Thymus (tissue), 11 donors: ENCODE results near the gene EPHX1. TPM values are rescaled to one million over a fixed set of nuclear protein-coding genes. Genes with fewer than 3 reads are reported as not detected.
"Not testable (repeated sequence)": the region's sequence is repeated elsewhere in the genome, so short reads cannot be mapped to it uniquely, and the experiment has no call there.

Experiments
- DNase-seq, 9 donors: peaks; one replicate each; pipeline ENCODE4 v3.0.0-alpha.2; 2013; ENCODE audit warnings: low spot score in 9 of 9, low read depth in 6 of 9, missing footprints in 1 of 9
- H3K27ac ChIP-seq, 2 donors: one replicate each; pipeline ENCODE4 v1.5.1; 2013; ENCODE audit warnings: control low read depth in 1 of 2, low read depth in 1 of 2, low read length in 1 of 2, mild to moderate bottlenecking in 1 of 2, moderate library complexity in 1 of 2
- H3K27me3 ChIP-seq, 2 donors: one replicate each; pipeline ENCODE4 v1.5.1; 2013; ENCODE audit warnings: low read length in 1 of 2; ENCODE audit not compliant: control insufficient read depth in 2 of 2, insufficient read depth in 1 of 2
- H3K36me3 ChIP-seq, 2 donors: one replicate each; pipeline ENCODE4 v1.5.1; 2013; ENCODE audit warnings: low read length in 1 of 2, mild to moderate bottlenecking in 1 of 2, moderate library complexity in 1 of 2; ENCODE audit not compliant: control insufficient read depth in 2 of 2, insufficient read depth in 2 of 2
- H3K4me1 ChIP-seq, 2 donors: one replicate each; pipeline ENCODE4 v1.5.1; 2013; ENCODE audit warnings: low read length in 2 of 2; ENCODE audit not compliant: control insufficient read depth in 2 of 2, insufficient read depth in 2 of 2
- H3K4me3 ChIP-seq, 2 donors: one replicate each; pipeline ENCODE4 v1.5.1; 2013; ENCODE audit warnings: low read length in 2 of 2, control low read depth in 1 of 2, mild to moderate bottlenecking in 1 of 2
- H3K9me3 ChIP-seq, 2 donors: one replicate each; pipeline ENCODE4 v1.5.1; 2013; ENCODE audit warnings: low read length in 1 of 2, mild to moderate bottlenecking in 1 of 2; ENCODE audit not compliant: control insufficient read depth in 2 of 2, insufficient read depth in 1 of 2
- WGBS: extraction: QIAGEN DNeasy Blood & Tissue Kit; methylation state at CpG from one replicate; pipeline ENCODE4 v1.1.7; 2013; 5-methylcytosine and 5-hydroxymethylcytosine counted together
- polyA plus RNA-seq: library from polyadenylated mRNA; stranded (reverse); fragments of 200-250 nt; gene quantifications from one replicate; pipeline ENCODE4 v1.2.3, GENCODE V29; 2013
- total RNA-seq: library from RNA; stranded (reverse); fragments of 120-200 nt; gene quantifications from one replicate; pipeline ENCODE4 v1.2.4, GENCODE V29; 2013
- donor health status: healthy.

The EPHX1 gene
- total and polyA plus RNA-seq, 2 donors: 9.3 to 13.3 TPM

GRCh38 chr1:225794954-225795353 is 15.0 kb upstream of the EPHX1 start:
- Histone ChIP-seq H3K27me3 (no peaks in the 10 kb centered on the region), H3K27ac (no peak overlapping the region), H3K9me3 (peaks cover 5 to 15% of the 10 kb centered on the region in 2 donors), H3K36me3 (peaks cover 23 to 43% of the 10 kb centered on the region in 2 donors), H3K4me3 (no peak overlapping the region), H3K4me1 (no peaks in the 10 kb centered on the region)
- DNase-seq: no peak
- WGBS: 97% methylated on average over 4 of the region's 4 CpGs

- DNase-seq, H3K4me1 ChIP-seq, H3K27me3 ChIP-seq, H3K27ac ChIP-seq, H3K4me3 ChIP-seq: not testable (repeated sequence)
- peaks cover 2 to 11% of the 10 kb centered on the region in 2 donors for H3K9me3 ChIP-seq
- 99% methylated on average over 18 of the region's 18 CpGs for WGBS
- peaks cover 16 to 34% of the 10 kb centered on the region in 2 donors for H3K36me3 ChIP-seq
These were observed 13.8 kb upstream of the EPHX1 start for GRCh38 chr1:225796097-225796496.

GRCh38 chr1:225801146-225801545 is 8.8 kb upstream of the EPHX1 start:
- 96% methylated on average over 7 of the region's 7 CpGs for WGBS
- H3K36me3 ChIP-seq, DNase-seq: not testable (repeated sequence)

GRCh38 chr1:225806249-225806648 is 3.7 kb upstream of the EPHX1 start:
- H3K9me3 ChIP-seq: no peaks in the 10 kb centered on the region
- H3K4me3 ChIP-seq: no peak overlapping the region
- DNase-seq: no peak
- H3K27ac ChIP-seq: no peak overlapping the region
- H3K4me1 ChIP-seq: peaks cover 0 to 13% of the 10 kb centered on the region in 2 donors
- no peaks in the 10 kb centered on the region for H3K36me3 ChIP-seq
- H3K27me3 ChIP-seq: peaks cover 0 to 25% of the 10 kb centered on the region in 2 donors
- 100% methylated on average over 1 of the region's 1 CpG for WGBS

More at GRCh38 chr1:225801146-225801545, 8.8 kb upstream of the EPHX1 start:
- H3K9me3 ChIP-seq, H3K27ac ChIP-seq, H3K4me3 ChIP-seq, H3K27me3 ChIP-seq, H3K4me1 ChIP-seq: not testable (repeated sequence)

DNA sequence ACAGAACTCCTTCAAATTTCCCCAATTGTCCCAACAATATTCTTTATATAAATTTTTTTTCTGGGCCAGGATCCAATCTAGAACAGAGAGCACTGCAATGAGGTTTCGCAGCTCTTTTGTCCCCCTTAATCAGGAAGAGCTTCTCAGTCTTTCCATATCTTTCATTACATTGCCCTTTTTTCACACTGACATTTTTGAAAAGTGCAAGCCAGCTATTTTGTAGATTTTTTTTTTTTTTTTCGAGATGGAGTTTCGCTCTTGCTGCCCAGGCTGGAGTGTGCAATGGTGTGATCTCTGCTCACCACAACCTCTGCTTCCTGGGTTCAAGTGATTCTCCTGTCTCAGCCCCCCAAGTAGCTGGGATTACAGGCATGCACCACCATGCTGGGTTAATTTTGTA is 3.2 kb upstream of the EPHX1 start:
- H3K27ac ChIP-seq: not testable (repeated sequence)

DNA sequence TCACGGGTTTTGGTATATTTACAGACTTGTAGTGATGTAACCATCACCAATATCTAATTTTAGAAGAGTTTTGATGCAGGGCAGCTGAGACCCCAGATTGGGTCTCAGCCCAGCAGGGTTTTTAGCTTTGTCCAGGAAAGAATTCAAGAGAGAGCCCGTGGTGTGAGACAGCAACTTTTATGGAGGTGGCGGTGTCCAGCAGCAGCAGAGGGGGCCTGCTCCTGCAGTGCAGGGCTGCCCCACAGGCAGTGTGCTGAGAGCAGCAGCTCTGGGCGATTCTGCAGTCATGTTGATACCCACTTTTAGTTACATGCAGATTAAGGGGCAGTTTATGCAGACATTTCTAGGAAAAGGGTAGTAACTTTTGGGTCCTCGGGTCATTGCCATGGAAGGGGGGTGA is 1.8 kb upstream of the EPHX1 start:
- Histone ChIP-seq H3K27me3 (peaks cover 0 to 37% of the 10 kb centered on the region in 2 donors), H3K36me3 (no peaks in the 10 kb centered on the region), H3K27ac (no peak overlapping the region), H3K9me3 (no peaks in the 10 kb centered on the region), H3K4me3 (no peak overlapping the region), H3K4me1 (peaks cover 0 to 21% of the 10 kb centered on the region in 2 donors)
- 87% methylated on average over 5 of the region's 5 CpGs for WGBS
- DNase-seq: no peak

More for the DNA sequence above, 3.2 kb upstream of the EPHX1 start:
- over 99% methylated on average over 3 of the region's 3 CpGs for WGBS
- Histone ChIP-seq H3K4me1 (peaks cover 0 to 14% of the 10 kb centered on the region in 2 donors), H3K27me3 (peaks cover 0 to 30% of the 10 kb centered on the region in 2 donors)
- not testable (repeated sequence) for H3K36me3 ChIP-seq, H3K4me3 ChIP-seq, DNase-seq, H3K9me3 ChIP-seq

GRCh38 chr1:225810579-225811538 is 935 bp downstream of the EPHX1 start:
- Histone ChIP-seq H3K4me3 (peak overlapping the region; percentile 49 to 66), H3K4me1 (peaks cover 0 to 28% of the 10 kb centered on the region in 2 donors), H3K27me3 (peaks cover 0 to 37% of the 10 kb centered on the region in 2 donors), H3K27ac (peak overlapping the region in 1 of 2 donors; percentile 52)
- peak in 1 of 9 donors; percentile 20 for DNase-seq
- H3K9me3 ChIP-seq, H3K36me3 ChIP-seq: not testable (repeated sequence)
- WGBS: 38% methylated on average over 29 of the region's 29 CpGs

GRCh38 chr1:225811622-225812487 is 1.9 kb downstream of the EPHX1 start:
- Histone ChIP-seq H3K36me3 (no peaks in the 10 kb centered on the region), H3K4me3 (no peak overlapping the region), H3K27me3 (peaks cover 0 to 37% of the 10 kb centered on the region in 2 donors), H3K27ac (peak overlapping the region in 1 of 2 donors; percentile 8), H3K9me3 (no peaks in the 10 kb centered on the region), H3K4me1 (peaks cover 0 to 28% of the 10 kb centered on the region in 2 donors)
- no peak for DNase-seq
- WGBS: 93% methylated on average over 10 of the region's 10 CpGs
